Heart left ventricle (tissue), 13 donors: Measurements from ENCODE around the gene RING1.

ENCODE experiments used
- POLR2A ChIP-seq, 2 donors: fragments of 450-650 bp; IDR thresholded peaks; one replicate each; pipeline ENCODE4 v1.6.1; 2017; ENCODE audit warnings: antibody characterized with exemption in 2 of 2, mild to moderate bottlenecking in 2 of 2, moderate library complexity in 2 of 2
- TF ChIP-seq, protein P1 (sequence below), 12 donors: fragments of 200-600 bp; sonication (generic) in 4 of 12; IDR thresholded peaks; one replicate each; pipeline versions ENCODE4 v1.5.0 to v1.8.0; 2018 to 2022; ENCODE audit warnings: antibody characterized with exemption in 12 of 12, mild to moderate bottlenecking in 5 of 12
- donor health status: ischemic (EF 13 %, LVEDD 7.1; RV severe dilation, severe dysfunction).
- donor health status: DM: no; HTN: yes; CAD: no.
- donor health status: DM: no; HTN: no; CAD: no.
- donor health status: ischemic (EF 25% LVEDD 6.9; RV normal size, moderate dysfunction).
- donor health status: ischemic (EF 25% LVEDD 5.7; RV mildly dilated, moderate dysfunction).
- donor health status: ischemic (EF 35%, LVEDD 5.7; RV mildly dilated, moderate dysfunction).
- donor health status: nonischemic (EF 11% LVEDD 7.7; RV severe dilation, severe dysfunction).
- donor health status: DM: yes; HTN: yes; CAD: no.
- donor health status: PGD.
- donor health status: ischemic (EF 29% LVEDD 5.4; RV normal size, mild dysfunction).
- donor health status: nonischemic (EF 23%, LVEDD 6.1; RV moderate dilation, normal function).

DNA sequence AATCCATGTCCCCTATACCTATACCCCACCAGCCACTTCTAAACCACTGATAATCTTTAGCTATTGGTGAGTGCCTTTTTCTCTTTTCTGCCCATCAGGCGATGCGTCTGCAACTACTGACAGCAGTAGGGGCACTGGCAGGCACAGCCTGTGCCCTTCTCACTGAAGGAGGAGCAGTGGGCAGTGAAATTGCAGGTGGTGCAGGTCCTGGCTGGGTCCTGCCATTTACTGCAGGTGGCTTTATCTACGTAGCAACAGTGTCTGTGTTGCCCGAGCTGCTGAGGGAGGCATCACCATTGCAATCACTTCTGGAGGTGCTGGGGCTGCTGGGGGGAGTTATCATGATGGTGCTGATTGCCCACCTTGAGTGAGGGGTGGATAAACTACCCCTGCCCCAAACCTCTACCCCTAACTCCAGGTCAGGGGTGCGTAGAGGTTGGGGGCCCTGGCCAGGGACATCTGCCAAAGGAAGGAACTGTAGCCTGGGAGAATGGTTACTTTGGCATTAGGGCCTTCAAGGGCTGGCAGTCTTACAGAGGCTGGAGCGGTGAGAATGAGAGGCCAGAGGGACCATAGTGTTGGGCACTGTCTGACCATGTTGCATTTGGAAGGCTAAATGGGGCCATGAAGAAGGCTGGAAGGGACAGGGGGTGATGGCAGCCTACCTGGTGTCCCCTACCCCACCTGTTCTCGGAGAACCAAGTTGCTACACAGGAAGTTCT, 4.7 kb upstream of the RING1 start:
- no peak for TF ChIP-seq POLR2A (IDR thresholded peaks at IDR 0.05)
- TF ChIP-seq, protein P1, sequence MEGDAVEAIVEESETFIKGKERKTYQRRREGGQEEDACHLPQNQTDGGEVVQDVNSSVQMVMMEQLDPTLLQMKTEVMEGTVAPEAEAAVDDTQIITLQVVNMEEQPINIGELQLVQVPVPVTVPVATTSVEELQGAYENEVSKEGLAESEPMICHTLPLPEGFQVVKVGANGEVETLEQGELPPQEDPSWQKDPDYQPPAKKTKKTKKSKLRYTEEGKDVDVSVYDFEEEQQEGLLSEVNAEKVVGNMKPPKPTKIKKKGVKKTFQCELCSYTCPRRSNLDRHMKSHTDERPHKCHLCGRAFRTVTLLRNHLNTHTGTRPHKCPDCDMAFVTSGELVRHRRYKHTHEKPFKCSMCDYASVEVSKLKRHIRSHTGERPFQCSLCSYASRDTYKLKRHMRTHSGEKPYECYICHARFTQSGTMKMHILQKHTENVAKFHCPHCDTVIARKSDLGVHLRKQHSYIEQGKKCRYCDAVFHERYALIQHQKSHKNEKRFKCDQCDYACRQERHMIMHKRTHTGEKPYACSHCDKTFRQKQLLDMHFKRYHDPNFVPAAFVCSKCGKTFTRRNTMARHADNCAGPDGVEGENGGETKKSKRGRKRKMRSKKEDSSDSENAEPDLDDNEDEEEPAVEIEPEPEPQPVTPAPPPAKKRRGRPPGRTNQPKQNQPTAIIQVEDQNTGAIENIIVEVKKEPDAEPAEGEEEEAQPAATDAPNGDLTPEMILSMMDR (IDR thresholded peaks at IDR 0.05), result no peak
